Panc1 (cell line): Measurements from ENCODE around the gene CYGB.

Experiments
- CTCF ChIP-seq: fragments of 450-650 bp; IDR thresholded peaks from 2 replicates; pipeline ENCODE4 v1.5.1; 2017; ENCODE audit warnings: mild to moderate bottlenecking
- POLR2AphosphoS5 ChIP-seq: IDR thresholded peaks from 2 replicates; pipeline ENCODE4 v1.6.1; 2012; ENCODE audit warnings: mild to moderate bottlenecking, low read depth, low read length, moderate library complexity
- REST ChIP-seq, 2 experiments: IDR thresholded peaks; 2 replicates each; pipeline ENCODE4 v1.6.1; 2011 to 2012; ENCODE audit warnings: low read depth in 2 of 2, control low read depth in 1 of 2, low read length in 1 of 2, mild to moderate bottlenecking in 1 of 2, moderate library complexity in 1 of 2; ENCODE audit not compliant: insufficient read depth in 1 of 2

- TF ChIP-seq CTCF (no peak), POLR2AphosphoS5 (no peak), REST (IDR thresholded peaks at IDR 0.05; ENCODE audit: insufficient read depth in 1 of 2, low read depth in 2 of 2, low read length in 1 of 2) (no peak)
Measured at GRCh38 chr17:76493505-76494167, 43.9 kb downstream of the CYGB start.
